Lower leg skin (tissue), 3 donors: Measurements from ENCODE around the gene VDR.

ENCODE experiments used
- POLR2A ChIP-seq, 2 donors: fragments of 450-650 bp; IDR thresholded peaks; one replicate each; pipeline ENCODE4 v1.6.1; 2016 to 2017; ENCODE audit warnings: antibody characterized with exemption in 2 of 2, mild to moderate bottlenecking in 1 of 2, moderate library complexity in 1 of 2
- TF ChIP-seq, protein P1 (sequence below), 3 donors: fragments of 450-650 bp; IDR thresholded peaks; one replicate each; pipeline ENCODE4 v1.5.1; 2016; ENCODE audit warnings: antibody characterized with exemption in 3 of 3, mild to moderate bottlenecking in 3 of 3, moderate library complexity in 2 of 3

DNA sequence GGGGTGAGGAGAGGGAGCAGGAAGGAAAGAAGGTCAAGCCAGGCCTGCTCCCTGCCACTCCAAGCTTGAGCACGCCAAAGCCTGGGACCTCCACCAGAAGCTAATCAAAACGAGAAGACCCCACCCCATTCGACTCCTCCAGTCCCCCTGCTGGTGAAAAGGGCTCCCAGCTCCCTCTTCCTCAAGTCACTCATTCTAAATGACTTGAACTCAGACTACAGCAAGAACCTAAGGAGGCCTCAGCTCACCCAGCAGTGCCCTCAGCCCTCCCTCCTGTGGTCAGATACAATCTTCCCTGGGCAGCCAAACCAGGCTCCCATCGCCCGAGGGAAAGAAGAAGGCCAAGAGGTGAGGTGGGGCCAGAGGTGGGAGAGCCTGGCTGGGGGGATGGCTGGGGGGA, 102.5 kb downstream of the VDR start:
- TF ChIP-seq, protein P1, sequence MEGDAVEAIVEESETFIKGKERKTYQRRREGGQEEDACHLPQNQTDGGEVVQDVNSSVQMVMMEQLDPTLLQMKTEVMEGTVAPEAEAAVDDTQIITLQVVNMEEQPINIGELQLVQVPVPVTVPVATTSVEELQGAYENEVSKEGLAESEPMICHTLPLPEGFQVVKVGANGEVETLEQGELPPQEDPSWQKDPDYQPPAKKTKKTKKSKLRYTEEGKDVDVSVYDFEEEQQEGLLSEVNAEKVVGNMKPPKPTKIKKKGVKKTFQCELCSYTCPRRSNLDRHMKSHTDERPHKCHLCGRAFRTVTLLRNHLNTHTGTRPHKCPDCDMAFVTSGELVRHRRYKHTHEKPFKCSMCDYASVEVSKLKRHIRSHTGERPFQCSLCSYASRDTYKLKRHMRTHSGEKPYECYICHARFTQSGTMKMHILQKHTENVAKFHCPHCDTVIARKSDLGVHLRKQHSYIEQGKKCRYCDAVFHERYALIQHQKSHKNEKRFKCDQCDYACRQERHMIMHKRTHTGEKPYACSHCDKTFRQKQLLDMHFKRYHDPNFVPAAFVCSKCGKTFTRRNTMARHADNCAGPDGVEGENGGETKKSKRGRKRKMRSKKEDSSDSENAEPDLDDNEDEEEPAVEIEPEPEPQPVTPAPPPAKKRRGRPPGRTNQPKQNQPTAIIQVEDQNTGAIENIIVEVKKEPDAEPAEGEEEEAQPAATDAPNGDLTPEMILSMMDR (IDR thresholded peaks at IDR 0.05), result no peak
- no peak for TF ChIP-seq POLR2A (IDR thresholded peaks at IDR 0.05)
